ENCODE measurements around the gene IGFL3.

GRCh38 chr19:46101293-46101692, 23.2 kb downstream of the IGFL3 start:
- TF ChIP-seq CTCF (IDR thresholded peaks at IDR 0.05) = no peak
- no peak for TF ChIP-seq POLR2A (IDR thresholded peaks at IDR 0.05)

Data from right lobe of liver (tissue), 4 donors.